Retina (tissue), 1 donor: ENCODE data around the gene LIG4.

ENCODE experiments used
- DNase-seq: peaks from one replicate; pipeline ENCODE4 v3.0.0-alpha.2; 2016

Gene LIG4

DNA sequence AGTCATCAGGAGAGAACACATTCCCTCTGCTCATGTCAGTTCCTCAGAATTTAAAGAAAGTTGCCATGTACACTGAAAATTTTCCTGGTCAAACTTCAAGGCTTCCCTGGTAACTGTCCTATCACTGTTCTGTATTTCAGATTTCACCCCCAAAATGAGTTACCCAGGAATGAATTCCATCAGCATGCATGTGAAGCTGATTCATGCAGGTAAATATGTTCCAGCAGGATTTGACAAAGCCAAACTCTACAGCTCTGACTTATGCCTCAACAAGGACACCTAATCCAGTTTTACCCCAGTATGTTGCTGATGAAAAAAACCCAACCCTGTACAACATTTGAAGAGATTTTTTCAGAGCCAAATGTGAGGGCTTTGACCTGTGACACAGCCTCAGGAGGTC lies 21.5 kb downstream of the LIG4 start:
- DNase-seq, result no peak

DNA sequence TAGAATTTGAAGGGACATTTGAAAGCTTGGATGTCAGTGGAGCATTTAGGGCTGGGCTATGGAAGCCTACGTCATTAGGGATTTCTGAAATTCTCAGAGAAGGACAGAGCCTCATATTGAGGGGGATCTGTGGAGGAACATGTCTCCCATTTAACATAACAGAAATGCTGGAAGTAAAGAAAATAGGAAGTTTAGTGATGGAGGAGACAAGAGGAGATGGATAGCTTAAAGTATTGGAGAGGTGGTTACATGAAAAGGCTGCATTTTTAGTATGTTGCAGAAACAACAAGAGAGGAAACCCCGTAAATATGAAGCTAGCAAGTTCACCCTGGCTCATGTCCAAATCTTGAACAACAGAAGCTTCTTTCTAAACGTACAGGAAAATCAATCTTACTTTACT lies 24.4 kb downstream of the LIG4 start:
- DNase-seq, result no peak

DNA sequence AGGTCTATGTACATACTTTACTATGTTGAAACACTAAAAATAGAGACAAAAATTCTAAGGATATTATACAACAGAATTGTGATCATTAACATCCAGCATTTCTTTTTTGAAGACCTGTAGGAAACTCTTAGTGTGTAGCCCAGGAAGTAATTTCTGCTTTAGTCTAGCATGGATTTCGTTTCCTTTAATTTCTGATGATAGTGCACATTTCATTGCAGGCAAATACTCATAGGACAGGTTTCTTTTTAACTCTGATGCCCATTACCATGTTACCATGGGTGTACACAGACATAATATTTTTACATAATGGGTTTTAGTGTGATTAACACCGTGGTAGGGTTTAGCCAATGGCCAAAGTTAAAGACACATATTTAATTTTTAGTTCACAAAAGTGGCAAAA lies 27.1 kb downstream of the LIG4 start:
- no peak for DNase-seq

DNA sequence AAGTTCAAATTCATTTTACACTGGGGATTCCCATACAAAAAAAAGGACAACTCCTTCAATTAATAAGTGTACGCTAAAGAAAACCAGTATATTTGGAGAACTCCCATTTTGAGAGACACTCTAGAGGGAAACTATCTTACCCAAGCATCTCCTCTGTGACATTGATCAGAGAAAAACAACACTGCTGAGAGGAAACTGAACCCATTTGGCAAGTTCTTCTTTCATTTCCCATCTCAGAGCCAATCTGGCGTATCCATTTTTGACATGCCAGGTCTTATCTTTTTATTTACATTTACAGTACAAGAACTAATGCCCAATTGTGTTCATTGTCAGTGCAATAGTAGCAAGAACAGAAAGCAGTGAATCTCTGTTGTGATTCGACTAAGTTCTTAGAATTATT lies 30.1 kb downstream of the LIG4 start:
- DNase-seq, result no peak

DNA sequence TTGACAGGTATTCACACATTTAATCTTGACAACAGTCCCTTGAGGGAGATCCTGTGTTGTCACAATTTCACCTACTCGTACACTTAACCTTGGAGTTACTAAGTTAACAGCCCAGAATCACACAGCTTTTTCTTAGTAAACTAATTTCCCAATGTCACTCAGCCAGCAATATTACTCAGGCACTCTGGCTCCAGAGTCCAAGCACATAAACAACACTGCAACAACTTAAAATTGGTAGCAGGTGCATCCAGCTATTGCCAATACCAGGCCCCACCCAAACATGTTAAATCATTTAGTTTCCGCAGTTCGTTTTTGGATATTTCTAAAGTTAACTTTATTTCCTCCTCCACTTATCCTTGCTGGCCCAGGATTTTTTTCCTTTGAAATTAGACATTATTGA lies 32.7 kb downstream of the LIG4 start:
- no peak for DNase-seq

DNA sequence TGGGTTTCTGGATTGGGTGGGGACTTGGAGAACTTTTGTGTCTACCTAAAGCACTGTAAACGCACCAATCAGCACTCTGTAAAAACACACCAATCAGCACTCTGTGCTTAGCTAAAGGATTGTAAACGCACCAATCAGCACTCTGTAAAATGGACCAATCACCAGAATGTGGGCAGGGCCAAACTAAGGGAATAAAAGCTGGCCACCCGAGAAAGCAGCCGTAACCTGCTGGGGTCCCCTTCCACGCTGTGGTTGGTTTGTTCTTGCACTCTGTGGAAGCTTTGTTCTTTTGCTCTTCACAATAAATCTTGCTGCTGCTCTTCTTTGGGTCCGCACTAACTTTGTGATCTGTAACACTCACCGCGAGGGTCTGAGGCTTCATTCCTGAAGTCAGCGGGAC lies 37.3 kb downstream of the LIG4 start:
- DNase-seq, result no peak

DNA sequence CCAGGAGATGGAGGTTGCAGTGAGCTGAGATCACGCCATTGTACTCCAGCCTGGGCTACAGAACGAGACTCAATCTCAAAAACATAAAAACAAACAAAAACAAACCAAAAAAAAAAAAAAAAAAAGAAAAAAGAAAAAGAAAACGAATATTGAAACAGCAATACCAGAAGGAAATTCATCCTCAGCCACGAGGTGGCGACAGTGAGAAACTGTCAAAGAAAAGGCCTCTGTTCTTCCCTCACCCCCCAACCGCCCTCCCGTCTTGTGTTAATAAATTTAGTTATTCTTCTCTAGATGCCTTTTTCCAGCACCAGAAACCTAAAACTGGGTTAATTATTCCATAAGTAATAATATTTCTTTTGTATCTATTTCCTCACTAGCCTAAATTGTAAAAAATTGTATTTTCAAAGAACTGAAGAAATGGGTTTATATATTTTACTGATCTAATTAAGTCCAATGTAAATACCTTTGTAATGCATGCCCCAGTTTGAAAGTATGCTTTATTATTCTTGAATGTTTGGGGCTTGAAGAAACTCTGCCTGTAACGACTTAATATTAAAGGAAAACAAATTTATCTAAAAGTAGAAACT lies 38.6 kb downstream of the LIG4 start:
- DNase-seq, result no peak

DNA sequence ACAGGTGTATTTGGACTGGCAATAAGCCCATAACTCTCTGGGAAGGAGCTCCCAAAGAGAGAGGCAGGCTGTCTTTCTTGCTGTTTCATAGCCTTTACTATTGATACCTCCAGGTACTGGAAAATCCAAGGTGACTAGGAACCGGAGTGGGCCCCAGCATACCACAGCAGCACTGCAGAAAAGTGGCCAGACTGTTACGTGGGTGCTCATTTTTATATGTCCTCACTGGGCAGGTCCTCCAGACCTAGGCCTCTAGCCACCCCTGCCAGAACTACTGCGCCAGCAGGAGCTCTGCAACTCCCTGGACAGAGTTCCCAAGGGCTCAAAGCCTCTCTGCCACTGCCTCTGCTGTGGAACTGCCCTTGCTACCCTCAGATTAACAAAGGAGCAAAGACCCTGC lies 46.4 kb downstream of the LIG4 start:
- DNase-seq, result no peak

DNA sequence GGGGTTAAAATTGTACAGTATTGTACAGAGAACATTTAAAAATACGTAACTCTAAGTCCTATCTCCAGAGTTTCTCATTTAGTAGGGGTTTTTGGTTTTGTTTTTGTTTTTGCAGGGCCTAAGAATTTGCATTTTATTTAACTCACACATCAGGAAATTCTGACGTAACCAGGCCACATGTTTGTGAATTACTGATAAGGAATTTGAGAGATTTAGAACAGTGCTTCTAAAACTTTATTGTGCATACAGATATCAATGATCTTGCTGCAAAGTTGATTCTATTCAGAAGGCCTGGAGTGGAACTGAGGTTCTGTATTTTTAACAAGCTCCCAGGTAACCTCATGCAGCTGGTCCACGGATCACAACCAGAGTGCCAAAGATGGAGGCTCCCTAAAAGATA lies 49.3 kb downstream of the LIG4 start:
- DNase-seq, result no peak

DNA sequence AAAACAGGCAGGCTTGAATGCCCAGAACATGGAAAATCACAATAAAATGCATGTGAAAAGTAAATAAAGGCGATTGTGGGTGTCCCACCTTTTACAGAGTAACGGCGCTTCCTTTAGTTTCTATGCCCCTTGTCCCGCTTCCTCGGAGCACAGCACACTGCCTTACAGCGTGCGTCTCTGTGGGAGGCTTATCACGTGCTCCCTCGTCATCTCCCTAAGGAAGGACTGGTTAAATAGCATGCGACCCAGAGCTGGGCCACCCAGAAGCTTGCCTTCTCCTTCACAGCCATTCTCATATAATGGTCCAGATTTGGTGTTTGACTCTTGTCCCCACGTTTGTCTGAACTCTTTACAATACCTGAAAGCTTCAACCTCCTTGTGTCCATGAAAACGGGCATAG lies 56.6 kb downstream of the LIG4 start:
- no peak for DNase-seq
